Measurements from ENCODE around the gene LRRC23.

The LRRC23 gene

DNA sequence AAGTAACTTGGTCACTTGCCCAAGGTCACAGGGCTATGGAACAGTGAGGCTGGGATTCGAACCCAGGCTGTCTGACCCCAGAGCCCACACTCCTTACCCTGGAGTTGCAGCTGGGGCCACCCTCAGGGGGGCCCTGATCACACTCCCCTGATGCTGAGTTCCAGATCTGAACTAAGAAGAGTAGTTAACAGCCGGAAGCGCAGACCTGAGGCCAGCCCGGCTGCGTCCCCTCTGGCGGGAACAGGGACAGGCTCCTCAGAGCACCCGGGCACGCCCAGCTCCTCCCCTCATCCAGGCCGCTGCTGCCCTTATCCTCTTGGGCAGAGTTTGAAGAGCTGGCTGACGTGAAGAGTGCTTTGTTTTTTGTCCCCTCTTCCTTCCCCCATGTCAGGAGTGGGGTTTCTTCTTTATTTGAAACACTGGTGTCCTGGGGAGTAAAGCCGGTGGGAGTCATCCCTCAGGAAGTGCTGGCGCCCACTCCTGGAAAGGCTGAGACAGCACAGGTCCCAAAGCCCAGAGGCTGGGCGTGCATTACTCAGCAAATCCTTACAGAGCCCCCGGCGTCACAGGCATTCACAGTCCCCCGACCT, 57.2 kb downstream of the LRRC23 start:
- H3K4me3 ChIP-seq (ENCODE audit: low read length), result no peak overlapping the region
- no peak for DNase-seq (ENCODE audit: low read depth, low spot score)

DNA sequence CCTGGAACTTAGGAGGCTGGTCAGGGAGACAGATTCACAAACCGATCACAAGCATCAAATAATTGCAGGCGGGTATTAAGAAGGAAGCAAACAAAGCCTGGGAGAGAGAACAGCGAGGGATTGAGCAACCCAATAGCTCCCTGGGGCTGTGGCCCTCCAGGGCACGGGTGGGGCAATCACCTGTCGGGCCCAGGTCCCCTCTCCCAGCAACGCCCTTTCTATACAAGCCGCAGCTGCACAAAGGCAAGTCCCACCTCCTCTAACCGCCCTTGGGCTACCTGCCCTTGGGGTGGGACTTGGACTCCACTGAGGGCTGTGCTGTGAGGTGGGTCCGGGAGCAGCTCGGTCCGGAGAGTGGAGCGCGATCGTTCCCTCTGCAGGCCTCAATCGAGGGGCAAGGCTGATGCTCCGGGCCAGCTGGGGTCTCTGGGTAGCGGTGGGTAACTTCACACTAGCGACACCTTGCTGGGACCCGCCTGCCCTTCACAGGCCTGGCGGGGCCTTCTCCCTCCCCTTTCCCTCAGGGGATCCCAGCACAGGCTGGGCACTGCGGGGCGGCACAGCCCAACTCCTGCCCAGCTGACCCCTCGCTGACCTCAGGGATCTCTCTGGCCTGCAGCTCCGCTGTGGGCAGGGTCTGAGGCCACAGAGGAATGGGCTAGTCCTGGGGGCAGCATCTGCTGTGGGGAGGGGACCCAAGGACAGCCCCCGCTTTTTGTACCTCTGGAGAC, 57.8 kb downstream of the LRRC23 start:
- H3K4me3 ChIP-seq (ENCODE audit: low read length), result no peak overlapping the region
- no peak for DNase-seq (ENCODE audit: low read depth, low spot score)

DNA sequence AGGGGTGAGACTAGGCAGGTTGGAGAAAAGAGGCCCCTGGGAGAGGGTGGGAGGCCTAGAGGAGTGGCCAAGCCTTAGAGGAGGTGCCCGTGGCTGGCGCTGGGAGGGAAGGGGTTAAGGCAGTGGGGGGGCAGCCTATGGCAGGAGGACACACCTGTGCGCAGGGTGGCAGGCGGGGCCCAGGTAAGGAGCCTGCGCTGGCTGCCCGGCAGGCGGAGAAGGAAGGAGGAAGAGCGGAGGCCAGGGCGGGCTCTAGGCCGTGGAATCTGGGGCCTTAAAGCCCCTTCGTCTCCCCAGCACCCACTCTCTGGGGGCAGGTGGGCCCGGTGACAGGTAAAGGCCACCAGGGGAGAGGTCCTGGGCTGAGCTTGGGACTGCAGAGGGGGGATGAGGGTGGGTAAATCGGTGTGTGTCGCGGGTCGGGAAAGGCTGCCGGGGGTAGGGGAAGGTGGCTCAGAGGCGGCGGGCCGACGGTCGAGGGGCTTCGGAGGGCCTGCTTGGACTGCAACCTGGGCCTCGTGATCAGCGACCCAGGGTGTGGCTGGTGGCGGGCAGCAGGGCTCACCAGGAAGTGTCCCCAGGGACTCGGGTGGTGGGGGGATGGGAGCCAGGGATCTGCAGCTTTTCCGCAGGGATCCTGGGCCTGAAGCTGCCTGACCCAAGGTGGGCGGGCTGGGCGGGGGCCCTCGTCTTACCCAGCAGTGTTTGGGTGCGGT, 58.6 kb downstream of the LRRC23 start:
- DNase-seq (ENCODE audit: low read depth, low spot score), result no peak

More for the DNA sequence above, 58.6 kb downstream of the LRRC23 start:
- no peak overlapping the region for H3K4me3 ChIP-seq (ENCODE audit: low read length)
